ENCODE data around the gene SOWAHC.

SOWAHC gene

DNA sequence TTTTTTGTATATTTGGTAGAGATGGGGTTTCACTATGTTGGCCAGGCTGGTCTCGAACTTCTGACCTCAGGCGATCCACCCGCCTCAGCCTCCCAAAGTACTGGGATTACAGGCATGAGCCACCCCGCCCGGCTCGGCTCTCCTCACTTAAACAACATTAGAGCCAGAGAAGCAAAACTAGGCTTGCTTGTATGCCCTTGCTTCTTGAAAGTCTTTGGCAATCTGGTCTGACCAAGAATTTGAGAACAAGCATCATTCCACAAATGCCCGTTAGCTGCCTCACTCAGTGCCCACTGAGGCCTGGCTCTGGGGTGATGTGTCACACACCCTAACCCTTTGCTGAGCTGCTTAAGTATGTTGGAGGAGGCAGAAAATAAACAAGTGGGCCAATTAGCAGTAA is 33.5 kb downstream of the SOWAHC start:
- no peak for DNase-seq

- no peak for DNase-seq
Measured at GRCh38 chr2:109648041-109648527, 33.9 kb downstream of the SOWAHC start.

- no peak for DNase-seq
Measured at GRCh38 chr2:109649736-109650695, 35.9 kb downstream of the SOWAHC start.

- no peak for DNase-seq
Measured at GRCh38 chr2:109654326-109655050, 40.3 kb downstream of the SOWAHC start.

DNA sequence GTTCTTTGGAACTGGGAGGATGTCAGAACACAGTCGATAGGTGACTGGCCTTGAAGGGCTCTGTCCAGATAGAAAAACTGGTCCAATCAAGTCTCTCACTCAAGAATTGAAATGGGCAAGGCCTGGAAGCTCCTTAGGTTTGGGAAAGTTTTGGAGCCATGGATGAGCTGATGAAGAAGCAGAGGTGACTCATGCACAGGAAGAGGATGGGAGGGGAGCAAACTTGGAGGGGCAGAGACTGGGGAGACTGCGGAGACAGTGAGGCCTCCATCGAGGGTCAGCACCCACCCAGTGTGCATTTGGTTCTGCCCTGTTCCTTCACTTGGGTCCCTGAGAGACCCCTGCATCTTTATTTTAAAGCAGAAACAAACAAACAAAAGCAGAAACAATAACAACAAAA is 41.1 kb downstream of the SOWAHC start:
- no peak for DNase-seq

- no peak for DNase-seq
Measured at GRCh38 chr2:109659396-109660045, 45.4 kb downstream of the SOWAHC start.

- no peak for DNase-seq
Measured at GRCh38 chr2:109660046-109660860, 46.1 kb downstream of the SOWAHC start.

DNA sequence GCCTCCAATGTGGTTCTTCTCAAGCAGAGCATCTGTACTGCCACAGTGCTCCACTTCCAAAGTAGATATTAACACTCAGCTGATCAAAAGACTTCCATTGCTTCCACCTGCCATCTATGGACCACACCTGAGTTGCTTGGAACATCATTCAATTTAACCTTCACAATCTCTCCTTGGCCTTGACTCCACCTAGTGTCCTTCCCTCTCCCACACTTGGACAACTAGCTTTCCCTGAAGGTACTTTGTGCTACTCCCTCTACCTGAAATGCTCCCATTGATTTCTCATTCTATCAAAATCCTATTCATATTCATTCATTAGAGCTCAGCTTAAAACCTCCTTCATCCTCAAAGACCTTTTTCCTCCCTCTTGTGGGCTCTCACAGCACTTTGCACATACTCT is 48.7 kb downstream of the SOWAHC start:
- DNase-seq: no peak

- no peak for DNase-seq
Measured at GRCh38 chr2:109663721-109664120, 49.6 kb downstream of the SOWAHC start.

DNA sequence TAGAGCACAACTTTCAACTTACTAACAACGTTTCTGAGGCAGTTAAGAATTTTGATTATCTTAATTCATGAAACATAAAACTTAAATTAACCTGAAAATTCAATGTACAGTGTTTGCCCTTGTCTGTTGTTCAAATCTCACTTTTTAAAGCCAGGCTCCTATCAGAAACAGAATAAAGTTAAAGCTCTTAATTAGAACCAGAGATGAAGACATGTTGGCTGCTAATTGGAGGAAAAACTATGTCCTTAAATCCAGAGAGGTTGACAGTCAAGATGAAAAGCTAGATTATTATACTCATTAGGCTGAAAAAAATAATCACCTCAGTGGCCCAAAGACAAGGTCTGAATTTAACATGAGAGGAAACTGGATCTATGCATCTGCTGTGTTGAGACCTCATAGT is 52.3 kb downstream of the SOWAHC start:
- DNase-seq: no peak
